Activated T-cell treated with anti-CD3 and anti-CD28 coated beads for 4 hours (primary cell): ENCODE measurements around the gene HCN1.

Experiments used
- DNase-seq: peaks from one replicate; pipeline ENCODE4 v3.0.0-alpha.2; 2020

Gene HCN1

GRCh38 chr5:45696206-45696836 lies at the start of gene HCN1:
Gene HCN1, minus strand, starts transcription at chr5:45696380.
- no peak for DNase-seq

- no peak for DNase-seq
Observed at GRCh38 chr5:45741110-45741509, 44.9 kb upstream of the HCN1 start.

- no peak for DNase-seq
Observed at GRCh38 chr5:45737153-45737552, 41.0 kb upstream of the HCN1 start.

- no peak for DNase-seq
Observed at GRCh38 chr5:45725537-45725936, 29.4 kb upstream of the HCN1 start.

- no peak for DNase-seq
Observed at GRCh38 chr5:45697201-45697600, 1.0 kb upstream of the HCN1 start.

- DNase-seq = no peak
Observed at GRCh38 chr5:45695804-45696156, 400 bp downstream of the HCN1 start.

GRCh38 chr5:45694971-45695803 lies 993 bp downstream of the HCN1 start:
- DNase-seq = no peak

GRCh38 chr5:45694255-45694814 lies 1.8 kb downstream of the HCN1 start:
- DNase-seq = no peak

GRCh38 chr5:45692481-45692880 lies 3.7 kb downstream of the HCN1 start:
- no peak for DNase-seq

- no peak for DNase-seq
Observed at GRCh38 chr5:45691656-45692055, 4.5 kb downstream of the HCN1 start.

- no peak for DNase-seq
Observed at GRCh38 chr5:45687701-45688100, 8.5 kb downstream of the HCN1 start.

- no peak for DNase-seq
Observed at GRCh38 chr5:45686620-45687019, 9.6 kb downstream of the HCN1 start.

- no peak for DNase-seq
Observed at GRCh38 chr5:45684118-45684517, 12.1 kb downstream of the HCN1 start.

- no peak for DNase-seq
Observed at GRCh38 chr5:45680950-45681349, 15.2 kb downstream of the HCN1 start.

- no peak for DNase-seq
Observed at GRCh38 chr5:45677524-45677923, 18.7 kb downstream of the HCN1 start.

- no peak for DNase-seq
Observed at GRCh38 chr5:45672271-45672670, 23.9 kb downstream of the HCN1 start.

- no peak for DNase-seq
Observed at GRCh38 chr5:45648744-45649143, 47.4 kb downstream of the HCN1 start.

- DNase-seq = no peak
Observed at GRCh38 chr5:45643056-45643455, 53.1 kb downstream of the HCN1 start.

- DNase-seq = no peak
Observed at GRCh38 chr5:45642370-45642769, 53.8 kb downstream of the HCN1 start.

- no peak for DNase-seq
Observed at GRCh38 chr5:45639040-45639439, 57.1 kb downstream of the HCN1 start.

- DNase-seq = no peak
Observed at GRCh38 chr5:45627076-45627656, 69.0 kb downstream of the HCN1 start.

- no peak for DNase-seq
Observed at GRCh38 chr5:45623832-45624231, 72.3 kb downstream of the HCN1 start.

GRCh38 chr5:45622365-45622764 lies 73.8 kb downstream of the HCN1 start:
- no peak for DNase-seq

GRCh38 chr5:45617859-45618416 lies 78.2 kb downstream of the HCN1 start:
- no peak for DNase-seq
